Glomerular visceral epithelial cell (primary cell): ENCODE data around the gene ATG16L1.
A peak's percentile ranks its signal among the peaks of the same experiment; 100 is the strongest.

ENCODE experiments used
- DNase-seq: peaks from one replicate; pipeline ENCODE4 v3.0.0-alpha.2; 2016; ENCODE audit errors: extremely low spot score

ATG16L1 gene

DNA sequence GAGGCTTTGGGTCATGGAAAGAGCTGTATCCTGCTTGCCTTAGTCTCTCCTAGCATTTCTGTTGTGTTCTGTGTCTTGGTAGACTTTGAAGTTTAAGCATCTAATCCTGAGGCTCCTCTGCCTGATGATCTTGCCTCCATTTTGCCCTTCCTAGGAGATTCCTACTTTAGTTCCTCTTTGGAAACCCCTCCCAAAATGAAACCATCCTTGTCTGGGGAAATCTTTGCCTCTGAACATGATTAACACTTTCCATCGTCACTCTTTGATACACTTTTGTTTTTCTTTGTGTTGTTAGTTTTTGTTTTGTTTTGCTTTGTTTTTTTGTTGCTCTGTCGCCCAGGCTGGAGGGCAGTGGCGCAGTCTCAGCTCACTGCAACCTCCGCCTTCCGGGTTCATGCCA lies 9.2 kb downstream of the ATG16L1 start:
- DNase-seq = no peak

DNA sequence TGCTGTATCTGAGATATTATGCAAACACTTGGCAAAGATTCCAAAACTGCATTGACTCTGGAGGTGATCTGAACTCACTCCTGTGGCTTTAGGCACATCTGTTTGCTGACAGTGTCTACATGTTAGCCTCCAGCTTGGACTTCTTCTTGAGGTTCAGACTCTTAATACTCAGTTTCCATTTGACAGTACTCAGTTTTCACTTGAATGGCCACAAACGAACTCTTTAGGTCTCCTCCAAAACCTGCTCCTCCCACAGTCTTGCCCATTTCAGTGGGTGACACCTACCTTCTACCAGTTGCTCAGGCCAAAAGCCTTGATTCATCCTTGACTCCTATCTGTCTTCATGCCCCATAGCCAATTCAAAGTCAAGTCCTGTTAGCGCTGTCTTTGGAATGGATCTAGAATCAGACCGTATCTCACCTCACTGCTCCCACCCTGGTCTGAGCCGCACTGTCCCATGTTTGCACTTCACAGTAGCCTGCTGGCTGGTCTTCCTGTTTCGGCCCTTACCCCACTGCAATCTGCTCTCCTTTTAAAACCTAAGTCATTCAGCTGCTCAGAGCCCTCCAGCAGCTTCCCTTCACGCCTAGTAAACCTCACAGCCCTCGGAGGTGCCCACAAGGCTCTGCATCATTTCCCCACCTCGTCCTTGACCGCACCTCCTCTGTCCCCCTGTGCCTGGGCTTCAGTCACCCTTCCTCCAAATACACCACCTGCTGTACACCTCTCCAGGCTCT lies 10.5 kb downstream of the ATG16L1 start:
- no peak for DNase-seq

DNA sequence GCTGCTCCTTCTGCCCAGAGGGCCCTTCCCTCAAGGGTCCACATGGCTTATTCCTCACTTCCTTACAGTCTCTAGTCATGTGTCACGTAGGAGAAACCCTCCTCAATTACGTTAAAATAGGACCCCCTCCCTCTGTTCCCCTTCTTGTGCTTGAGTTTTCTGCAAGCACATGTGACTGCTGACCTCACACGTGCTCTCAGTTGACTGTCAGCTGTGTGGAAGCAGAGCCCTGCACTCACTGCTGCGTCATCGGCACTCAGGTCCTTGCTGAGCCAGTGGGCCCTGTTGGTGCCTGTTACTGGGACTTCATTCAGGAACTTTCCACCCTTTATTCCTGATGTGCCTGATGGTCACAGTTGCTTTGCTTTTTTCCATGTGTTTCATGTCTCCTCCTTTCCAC lies 11.1 kb downstream of the ATG16L1 start:
- no peak for DNase-seq

DNA sequence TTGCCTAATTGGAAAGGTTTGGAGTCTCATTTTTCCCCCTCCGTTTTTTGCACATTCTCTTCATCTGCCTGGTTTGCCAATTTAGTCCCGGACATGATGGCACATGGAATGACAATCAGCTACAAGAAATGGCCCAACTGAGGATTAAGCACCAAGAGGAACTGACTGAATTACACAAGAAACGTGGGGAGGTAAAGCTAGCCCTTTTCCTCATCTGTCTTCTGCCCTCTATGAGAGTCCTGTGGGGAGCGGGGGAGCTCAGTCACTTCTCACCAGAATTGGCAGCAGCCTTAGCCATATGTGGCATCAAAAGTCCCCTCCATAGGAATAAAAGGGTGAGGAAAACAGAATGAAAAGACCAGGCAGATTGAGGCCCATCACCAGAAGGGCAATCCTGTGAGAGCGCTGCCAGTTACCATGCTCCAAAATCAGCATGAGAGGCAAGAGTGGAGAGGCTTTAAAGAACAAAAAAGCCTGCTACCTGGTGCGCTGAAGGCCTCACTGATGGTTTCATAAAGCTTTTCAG lies 11.6 kb downstream of the ATG16L1 start:
- DNase-seq = no peak

DNA sequence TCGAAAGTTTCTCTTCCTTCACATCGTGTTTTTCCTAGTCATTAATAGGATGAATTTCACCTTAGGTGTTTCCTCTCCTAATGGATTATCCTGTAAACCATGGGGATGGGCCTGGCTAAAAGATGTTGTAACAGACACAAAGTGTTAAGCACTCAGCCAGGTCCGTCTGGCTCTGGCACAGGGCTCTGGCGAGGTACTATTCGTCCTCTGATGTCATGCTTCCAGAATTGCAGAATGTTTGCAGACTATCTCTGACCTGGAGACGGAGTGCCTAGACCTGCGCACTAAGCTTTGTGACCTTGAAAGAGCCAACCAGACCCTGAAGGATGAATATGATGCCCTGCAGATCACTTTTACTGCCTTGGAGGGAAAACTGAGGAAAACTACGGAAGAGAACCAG lies 13.2 kb downstream of the ATG16L1 start:
- no peak for DNase-seq

DNA sequence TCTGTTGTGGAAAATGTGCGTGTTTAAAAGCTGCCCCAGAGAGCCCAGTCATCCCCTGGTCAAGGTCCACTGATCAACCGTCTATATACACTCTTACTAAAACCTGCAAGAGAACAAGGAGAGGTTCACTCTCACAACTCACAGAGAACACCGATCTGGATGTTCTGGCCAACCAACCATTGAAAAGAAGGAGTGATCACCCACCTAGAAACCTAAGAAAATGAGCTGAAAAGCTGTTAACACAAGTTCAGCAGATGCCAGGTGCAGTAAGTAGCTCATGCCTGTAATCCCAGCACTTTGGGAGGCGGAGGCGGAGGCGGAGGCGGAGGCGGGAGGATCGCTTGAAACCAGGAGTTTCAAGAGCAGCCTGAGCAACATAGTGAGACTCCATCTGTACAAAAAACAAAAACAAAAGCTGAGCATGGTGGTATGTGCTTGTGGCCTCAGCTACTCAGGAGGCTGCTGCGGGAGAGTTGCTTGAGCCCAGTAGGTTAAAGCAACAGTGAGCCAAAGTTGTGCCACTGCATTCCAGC lies 14.5 kb downstream of the ATG16L1 start:
- DNase-seq = peak; percentile 93

DNA sequence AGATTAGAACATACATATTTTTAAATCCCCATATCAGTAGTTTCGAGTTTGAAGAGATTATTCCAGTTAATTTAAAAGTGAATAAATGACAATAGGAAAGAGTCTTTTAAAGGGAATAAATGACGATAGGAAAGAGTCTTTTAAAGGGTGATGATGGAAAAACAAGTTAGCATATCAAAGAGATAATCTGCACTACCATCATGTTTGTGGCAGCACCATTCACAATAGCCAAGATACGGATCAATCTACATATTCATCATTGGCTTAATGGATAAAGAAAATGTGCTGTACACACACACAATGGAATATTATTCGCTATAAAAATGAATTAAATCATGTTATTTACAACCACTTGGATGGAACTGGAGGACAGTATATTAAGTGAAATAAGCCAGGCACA lies 15.0 kb downstream of the ATG16L1 start:
- DNase-seq = no peak

DNA sequence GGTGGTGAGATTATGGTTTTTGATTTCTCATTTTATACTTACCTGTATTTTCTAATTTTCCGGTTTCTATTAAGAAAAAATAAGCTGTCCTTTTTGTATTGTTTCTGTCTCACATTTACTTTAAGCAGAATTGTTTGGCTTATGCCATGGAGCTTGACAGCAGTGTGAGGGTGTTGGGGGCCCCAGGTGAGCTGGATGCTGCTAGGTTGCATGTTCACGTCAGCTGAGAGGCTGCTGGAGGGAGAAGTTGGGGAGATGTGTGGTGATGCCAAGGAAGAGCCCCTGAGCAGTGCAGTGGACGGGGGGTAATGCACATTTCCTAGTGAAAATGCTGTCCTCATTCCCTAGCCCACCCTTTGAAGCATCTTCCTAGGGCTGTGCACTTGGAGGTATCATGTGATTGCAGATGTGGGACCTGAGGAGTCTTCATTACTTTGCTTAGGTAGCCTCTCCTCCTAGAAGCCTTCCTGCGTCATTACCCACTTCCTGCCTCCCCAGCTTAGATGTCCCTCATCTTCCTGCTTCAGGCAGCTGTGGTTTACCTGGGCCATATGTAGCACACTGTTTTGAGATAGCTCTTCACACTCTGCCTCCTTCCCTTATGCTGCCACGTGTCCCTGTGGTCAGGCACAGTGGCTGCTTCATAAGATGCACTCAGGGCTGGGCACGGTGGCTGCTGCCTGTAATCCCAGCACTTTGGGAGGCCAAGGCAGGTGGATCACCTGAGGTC lies 16.2 kb downstream of the ATG16L1 start:
- no peak for DNase-seq

DNA sequence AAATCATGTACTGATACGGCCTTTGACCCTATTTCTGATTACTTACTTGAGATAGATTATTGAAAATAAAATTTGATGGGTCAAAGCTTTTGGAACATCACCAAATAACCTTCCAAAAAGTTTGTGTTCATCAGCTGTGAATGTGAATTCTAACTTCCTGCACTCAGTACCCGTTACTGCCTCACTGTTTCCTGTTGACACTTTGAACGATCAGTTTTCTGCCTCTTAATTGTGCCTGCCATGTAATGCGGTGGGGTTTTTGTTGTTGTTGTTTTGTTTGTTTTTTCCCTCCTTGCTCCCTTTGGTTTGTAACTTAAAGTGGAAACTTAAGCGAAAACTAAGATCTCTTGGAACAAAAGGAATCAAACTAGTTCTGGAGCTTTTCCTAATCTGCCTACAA lies 18.9 kb downstream of the ATG16L1 start:
- DNase-seq = no peak

DNA sequence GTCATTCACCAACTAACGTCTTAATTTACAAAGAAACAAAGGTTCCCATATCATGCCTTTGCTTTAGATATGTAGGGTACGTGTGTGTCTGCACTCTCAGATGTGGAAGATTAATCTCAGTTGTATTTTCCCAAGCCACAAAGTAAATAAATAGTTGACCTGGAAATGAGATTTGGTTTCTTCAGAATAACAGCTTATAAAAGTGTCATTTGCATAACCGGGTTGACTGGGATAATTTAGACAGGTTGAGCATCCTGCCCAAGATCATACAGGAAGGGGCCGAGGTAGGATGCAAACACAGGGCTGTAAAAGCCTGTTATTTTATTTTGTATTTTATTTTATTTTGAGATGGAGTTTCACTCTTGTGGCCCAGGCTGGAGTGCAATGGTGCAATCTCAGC lies 19.5 kb downstream of the ATG16L1 start:
- DNase-seq = no peak

DNA sequence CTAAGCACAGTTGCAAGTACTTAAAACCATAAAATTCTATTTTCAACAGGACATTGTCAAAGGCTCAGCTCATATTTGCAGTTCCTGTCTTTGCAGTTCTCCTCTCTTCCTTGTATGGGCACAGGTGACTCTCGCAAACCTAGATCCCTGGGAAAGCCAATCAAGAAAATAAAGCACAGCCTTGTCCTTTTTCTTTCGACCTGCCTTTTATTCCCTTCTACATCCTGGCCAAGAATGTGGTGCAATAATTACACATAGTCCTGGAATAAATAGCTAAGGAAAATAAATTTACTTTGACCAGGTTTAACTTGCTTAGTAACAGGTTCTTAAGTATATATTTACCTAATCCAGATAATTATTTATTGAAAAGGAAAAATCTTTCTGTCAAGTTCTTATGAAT lies 20.2 kb downstream of the ATG16L1 start:
- DNase-seq = no peak

DNA sequence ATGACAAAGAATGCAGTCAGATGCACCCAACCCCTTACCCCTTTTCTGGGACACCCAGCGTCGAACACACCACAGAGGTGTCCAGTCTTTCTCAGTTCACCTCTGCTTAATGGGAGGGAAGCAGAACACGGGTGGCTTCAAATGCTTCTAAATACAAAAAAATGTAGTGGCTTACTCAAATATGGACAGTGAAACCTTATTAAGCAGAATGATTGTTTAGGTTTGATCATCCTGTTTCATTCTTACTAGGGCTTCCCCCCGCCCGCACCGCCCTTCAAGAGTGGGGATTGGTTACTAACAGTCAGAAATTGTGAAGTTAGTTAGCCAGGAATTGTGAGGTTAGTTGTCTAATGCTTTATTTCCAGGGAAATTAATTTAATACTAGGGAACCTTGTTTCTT lies 21.6 kb downstream of the ATG16L1 start:
- DNase-seq = no peak

DNA sequence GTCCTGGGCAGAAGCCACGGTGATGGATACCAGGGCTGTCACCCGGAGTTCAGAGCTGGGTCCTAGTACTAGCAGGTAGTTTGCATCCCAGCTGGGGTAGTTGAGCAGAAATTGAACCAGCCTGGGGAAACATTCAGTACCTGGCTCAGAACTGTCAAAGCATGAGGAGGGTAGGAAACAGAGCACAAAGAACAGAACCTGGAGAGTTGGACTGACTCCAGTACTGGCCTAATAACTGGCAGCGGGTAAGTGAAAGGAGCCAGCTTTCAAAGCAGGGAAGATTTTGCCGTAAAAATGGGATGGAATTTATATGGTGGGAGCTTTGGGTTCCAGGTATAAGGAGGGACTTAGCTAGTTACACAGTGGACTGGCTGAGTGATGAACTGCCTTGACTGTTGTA lies 23.8 kb downstream of the ATG16L1 start:
- no peak for DNase-seq

DNA sequence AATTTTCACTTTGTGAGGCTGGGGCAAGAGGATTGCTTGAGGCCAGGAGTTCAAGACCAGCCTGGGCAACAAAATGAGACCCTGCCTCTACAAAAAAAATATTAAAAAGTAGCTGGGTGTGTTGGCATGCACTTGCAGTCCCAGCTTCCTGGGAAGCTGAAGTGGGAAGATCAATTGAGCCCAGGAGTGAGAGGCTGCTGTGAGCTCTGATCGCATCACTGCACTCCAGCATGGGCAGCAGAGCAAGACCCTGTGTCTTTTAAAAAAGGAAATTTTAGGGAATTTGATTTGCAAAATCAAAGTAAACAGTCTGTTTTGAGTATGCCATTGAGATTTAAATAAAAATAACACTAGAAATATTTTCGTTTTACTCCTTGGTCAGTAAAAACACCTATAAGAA lies 27.4 kb downstream of the ATG16L1 start:
- no peak for DNase-seq

DNA sequence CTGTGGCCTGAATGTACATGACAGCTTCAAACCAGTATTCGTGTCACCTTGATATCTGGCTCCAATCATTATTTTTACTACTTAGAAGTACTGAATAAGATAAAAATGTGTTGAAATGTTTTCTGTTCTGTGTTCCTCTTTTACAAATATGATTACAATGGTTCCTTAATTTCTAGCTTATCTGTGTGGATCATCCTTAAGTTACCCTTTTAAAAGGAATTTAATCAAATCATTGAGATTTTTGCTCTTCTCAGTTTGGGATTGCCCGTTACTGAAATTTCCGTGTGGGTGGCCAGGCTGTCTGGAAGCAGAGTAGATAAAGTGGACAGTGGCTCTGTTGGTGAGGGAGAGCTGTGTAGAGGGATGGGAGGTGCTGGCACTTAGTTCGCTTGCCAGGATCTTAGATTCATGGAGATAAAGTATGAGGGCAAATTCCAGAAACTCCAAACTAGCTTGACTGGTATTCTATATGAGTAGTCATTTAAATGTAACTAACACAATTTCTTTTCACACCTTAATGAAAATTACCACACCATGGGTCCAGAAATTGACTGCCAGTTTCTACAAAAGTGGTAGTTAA lies 28.7 kb downstream of the ATG16L1 start:
- DNase-seq = no peak

DNA sequence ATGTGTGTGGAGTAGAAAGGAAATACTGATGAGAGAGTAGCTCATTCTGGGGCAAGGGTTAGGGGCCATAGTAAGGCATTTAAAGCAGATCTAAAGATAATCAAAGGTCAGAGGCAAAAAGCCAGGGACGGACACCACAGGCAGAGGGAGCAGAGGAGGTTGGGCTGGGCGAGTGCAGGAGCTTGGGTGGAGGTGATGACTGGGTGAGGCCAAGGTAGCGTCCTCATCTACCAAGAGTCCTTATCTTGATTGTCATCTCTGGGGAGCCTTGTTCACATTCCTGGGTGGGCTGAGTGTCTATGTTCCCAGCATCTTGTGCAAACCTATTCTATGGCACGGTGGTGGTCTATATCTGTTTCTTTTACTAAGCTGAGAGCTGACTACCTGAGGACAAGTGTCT lies 30.1 kb downstream of the ATG16L1 start:
- DNase-seq = no peak

DNA sequence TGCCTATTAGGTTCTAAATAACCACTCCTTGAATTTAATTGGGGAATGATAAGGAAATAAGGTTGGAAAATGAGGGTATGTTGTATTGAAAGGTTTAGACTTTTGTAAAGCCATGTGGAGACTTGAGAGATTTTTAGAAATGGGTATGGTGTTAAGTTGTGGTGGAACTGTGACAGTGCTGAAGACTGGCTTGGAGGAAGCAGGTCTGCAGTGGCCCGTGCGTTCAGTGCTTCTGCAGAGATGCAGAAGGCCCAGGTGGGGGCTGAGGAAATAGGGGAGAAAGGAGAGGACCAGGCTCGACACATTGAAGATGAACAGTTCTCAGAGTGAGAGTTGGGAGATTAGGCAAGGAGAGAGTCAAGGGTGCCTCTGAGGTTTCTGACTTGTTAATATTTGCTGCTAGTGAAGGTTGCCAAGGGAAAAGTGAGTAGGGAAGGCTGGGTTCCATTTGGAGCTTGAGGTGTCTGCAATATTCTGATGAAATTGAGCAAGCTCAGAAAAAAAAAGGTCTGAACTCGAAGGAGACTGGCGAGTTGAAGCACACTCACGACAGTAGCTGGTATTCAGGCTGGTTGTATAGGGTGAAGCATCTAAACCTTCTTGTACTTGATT lies 30.6 kb downstream of the ATG16L1 start:
- DNase-seq = no peak

DNA sequence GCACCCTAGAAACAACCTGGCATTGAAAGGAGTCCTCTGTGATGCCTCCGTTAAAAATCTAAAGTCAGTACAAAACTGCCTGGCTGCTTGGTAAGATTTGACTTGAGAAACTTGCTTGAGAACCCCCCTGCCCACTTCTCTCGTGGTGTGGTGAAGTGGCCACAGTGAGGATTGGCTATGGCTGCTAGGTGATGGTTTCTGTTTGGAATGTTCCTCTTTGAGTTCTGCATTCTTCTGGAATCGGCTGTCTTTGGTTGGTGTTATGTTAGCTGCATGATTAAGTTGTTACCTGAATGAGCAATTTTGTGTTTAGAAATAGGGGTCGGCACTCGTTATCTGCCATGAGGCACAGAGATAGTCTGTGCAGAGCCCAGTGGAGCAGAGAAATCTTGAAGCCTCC lies 34.4 kb downstream of the ATG16L1 start:
- peak; percentile 13 for DNase-seq

DNA sequence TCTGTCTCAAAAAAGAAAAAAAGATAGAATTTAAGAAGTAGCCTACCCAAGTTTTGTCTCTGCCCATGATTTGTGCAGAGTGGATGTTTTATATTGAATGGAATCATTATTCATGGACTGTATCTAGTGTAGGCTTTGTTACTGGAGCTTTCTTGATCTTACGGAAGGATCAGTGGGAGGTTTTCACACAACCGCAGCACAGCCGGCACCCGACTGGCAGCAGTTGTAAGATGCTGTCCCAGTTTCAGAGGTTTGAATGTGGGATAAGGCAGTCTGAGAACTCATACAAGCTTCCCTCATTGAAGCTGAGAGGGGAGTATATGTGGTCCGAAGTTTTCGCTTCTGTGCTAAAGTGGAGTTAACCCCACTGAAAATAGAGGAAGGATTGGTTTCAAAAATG lies 36.4 kb downstream of the ATG16L1 start:
- DNase-seq = no peak

DNA sequence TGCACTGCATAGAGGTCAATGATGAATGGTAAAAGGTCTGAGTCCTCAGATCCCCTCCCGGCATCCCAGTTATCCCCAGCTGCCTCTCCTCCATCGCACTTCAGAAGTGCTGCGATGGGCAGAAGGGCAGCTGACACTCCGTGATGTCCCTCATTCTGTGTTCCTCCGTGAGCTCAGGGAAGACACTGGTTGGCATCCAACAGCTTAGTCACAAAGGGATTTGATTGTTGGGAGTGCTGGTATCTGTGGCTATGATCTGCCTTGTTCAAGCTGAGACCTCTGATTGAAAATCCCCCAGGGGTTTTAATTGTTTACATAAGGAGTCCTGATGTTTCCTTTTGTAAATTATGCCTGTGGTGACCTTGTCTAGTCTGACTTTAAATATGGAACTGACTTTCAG lies 37.2 kb downstream of the ATG16L1 start:
- DNase-seq = no peak

DNA sequence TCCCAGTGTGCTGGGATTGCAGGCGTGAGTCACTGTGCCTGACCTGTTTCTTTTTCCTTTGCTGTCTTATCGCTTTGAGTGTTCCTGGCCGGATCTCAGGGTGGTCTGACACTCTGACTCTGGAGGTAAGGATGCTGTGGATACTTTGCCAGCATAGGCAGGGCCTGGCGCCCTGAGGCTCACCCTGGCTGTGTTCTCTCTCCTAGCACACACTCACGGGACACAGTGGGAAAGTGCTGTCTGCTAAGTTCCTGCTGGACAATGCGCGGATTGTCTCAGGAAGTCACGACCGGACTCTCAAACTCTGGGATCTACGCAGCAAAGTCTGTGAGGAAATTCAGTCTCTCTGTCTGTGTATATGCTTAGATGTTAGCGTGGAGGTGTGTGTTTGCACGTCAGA lies 38.2 kb downstream of the ATG16L1 start:
- no peak for DNase-seq
